Measurements from ENCODE around the gene HIF1A. TPM values are rescaled to one million over a fixed set of nuclear protein-coding genes. Genes with fewer than 3 reads are reported as not detected.

HIF1A gene
- polyA plus RNA-seq, 3 donors: 14.9 to 83.4 (median 50.2) TPM

DNA sequence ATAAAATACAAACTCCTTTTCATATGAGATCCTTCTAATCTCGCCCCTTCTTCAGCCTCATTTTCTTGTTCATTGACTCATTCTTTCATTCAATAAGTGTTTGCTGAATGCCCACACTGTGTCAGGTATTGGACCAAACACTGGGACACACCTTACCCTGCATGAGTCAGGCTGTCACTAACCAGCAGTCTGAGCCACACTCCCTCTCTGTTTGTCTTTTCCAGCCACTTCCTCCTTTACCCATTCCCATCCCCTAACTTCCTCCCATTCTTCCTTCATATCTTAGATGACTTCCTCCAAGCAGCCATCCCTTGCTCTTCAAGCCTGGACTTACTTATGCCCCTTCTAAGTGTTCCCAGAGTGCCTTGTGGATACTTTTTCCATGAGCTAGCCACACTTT is 27.0 kb upstream of the HIF1A start:
- no peak overlapping the region for H3K27ac ChIP-seq (ENCODE audit: low read depth, low read length)
- WGBS, 3 donors: 83 to 94% (median 88%) methylated on average over 1 of the region's 1 CpG

DNA sequence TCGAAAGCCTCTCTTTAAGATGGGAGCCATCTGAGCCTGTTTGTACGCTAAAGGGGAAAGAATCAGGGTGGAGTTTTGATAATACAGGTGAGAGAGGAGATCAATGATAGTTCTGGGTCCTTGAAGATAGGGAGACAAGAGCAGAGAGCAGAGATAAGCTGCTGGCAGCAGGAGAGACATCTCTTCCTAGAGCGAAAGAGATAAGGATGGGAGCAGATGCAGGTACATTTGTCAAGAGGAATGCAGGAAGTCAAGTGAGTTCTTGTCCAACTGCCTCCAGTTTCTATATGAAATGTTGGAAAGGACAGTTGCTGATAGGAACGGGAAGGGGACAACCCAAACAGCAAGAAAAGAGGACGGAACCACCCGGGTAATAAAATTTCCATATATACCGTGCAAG is 24.7 kb upstream of the HIF1A start:
- WGBS, 3 donors: 55 to 75% (median 59%) methylated on average over 7 of the region's 7 CpGs
- H3K27ac ChIP-seq (ENCODE audit: low read depth, low read length): no peak overlapping the region

DNA sequence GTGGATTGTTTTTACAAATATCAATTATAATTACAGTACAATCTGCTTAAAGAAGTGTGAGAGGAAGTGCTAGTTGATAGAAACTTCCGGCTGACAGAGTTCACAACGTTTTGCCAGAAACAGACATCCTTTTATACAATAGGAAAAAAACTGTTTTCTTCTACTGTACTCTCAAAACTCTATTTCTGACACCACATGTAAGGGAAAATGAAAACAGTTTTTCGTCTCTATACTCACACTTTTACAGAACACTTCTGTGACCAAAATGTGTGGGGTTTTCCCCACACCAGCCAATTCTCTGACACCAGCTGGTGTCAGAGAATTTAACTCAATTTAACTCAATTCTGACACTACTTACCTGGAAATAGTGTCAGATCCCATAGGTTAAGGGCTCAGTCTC is 24.2 kb upstream of the HIF1A start:
- H3K27ac ChIP-seq (ENCODE audit: low read depth, low read length): no peak overlapping the region
- 26 to 65% (median 27%) methylated on average over 3 of the region's 3 CpGs for WGBS, 3 donors

DNA sequence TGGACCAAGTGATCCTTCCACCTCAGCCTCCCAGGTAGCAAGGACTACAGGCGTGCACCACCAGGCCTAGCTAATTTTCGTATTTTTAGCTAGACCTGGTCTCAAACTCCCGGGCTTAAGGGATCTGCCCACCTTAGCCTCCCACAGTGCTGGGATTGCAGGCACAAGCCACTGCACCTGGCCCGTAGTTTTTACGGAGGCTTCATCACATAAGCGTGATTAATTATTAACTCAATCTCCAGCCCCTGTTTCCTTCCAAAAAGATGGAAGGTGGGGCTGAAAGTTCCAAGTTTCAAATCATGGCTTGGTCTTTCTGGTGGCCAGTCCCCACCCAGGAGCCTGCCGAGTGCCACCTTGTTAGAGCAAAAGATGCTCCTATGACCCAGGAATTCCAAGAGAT is 22.5 kb upstream of the HIF1A start:
- H3K27ac ChIP-seq (ENCODE audit: low read depth, low read length): no peak overlapping the region
- 81 to 96% (median 95%) methylated on average over 7 of the region's 7 CpGs for WGBS, 3 donors

DNA sequence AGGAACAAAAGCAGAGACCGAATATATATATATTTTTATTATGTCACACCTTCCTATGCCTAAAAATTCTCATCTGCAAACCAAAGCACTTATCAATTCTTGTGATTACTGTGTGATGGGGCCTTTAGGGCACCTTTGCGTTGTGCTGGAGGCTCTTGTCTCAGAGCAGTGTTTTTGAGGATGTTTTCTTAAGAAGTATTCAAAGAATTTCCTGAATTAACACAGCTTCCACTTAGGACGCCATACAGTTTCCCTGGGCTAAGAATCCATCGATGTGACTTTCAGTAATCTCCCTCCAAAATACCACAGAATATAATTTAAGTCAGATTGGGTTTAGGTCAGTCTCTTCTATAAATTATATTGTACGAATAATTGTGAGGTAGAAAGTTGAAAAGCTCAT is 22.0 kb upstream of the HIF1A start:
- 59 to 74% (median 63%) methylated on average over 5 of the region's 5 CpGs for WGBS, 3 donors
- no peak overlapping the region for H3K27ac ChIP-seq (ENCODE audit: low read depth, low read length)

DNA sequence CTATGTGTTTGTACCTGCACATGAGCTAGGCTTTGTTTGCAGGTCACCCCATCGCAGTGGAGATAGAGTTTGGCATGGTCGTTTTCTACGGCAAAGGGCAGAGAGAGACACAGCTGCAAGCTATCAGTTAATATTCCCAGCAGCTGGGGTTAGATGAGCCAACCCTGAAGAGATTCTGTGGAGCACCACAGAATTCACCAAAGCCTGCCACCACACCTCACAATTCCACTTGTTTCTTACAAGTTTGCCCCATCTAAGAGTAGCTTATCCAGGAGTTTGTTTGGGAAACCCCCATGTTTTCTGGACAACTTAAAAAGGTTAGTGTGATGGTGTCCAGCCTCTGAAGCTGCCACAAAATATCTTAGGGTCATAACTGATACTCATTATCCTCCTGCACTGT is 20.0 kb upstream of the HIF1A start:
- no peak overlapping the region for H3K27ac ChIP-seq (ENCODE audit: low read depth, low read length)
- 26 to 95% (median 89%) methylated on average over 3 of the region's 3 CpGs for WGBS, 3 donors

DNA sequence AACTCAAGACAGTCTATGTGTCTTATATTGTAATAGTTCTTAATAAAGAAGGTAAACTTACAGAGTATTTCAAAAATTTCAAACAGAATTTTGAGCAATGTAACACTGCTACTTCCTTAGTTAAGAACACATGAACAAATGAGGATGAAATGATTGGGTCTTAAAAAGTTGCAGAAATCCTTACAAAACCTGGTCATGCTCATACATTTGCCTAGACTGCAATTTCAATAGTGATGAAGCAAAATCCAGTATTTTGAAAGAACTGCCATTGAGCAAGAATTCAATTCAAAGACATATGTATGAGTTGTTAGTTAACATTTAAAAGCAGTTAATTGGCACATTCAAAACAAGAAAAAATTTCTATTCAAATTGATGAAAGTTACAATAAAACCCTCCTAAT is 17.8 kb upstream of the HIF1A start:
- H3K27ac ChIP-seq (ENCODE audit: low read depth, low read length): no peak overlapping the region

DNA sequence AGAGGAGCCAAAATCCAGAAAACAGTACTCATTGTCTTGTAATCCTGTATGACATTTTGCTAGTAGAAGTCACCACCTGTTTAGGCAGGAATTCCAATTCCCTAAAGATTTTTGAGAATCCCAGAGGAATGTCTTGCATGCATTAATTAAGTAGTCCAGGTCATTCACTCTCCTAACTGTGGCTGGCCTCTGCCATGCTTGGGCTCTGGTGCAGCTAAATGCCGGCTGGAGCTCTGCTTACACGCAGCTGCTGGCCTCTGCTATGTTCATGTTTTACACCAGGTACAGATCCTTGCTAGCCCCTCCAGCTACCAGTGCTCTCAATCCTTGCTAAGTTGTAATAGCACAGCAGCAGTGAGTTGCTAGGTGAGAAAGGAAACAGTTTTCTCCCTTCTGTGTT is 16.3 kb upstream of the HIF1A start:
- H3K27ac ChIP-seq (ENCODE audit: low read depth, low read length): no peak overlapping the region
- 70 to 81% (median 79%) methylated on average over 2 of the region's 2 CpGs for WGBS, 3 donors

DNA sequence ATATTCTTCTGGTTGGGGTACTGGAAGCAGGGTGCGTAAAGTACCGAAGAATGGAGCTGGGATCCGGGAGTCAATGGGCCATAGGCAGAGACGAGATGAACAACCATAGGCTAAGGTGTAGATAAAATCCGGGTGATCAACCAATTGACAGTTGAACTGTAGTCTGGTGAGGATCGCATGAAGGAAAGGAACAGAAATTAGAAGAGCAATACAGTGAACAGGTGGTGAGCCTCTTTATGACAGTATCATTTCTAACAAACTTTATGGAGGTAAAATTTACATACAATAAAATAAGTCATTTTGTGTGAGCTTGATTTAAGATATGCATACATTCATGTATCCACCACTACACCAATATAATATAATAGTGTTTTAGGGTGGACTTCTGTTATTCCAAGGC is 13.9 kb upstream of the HIF1A start:
- no peak overlapping the region for H3K27ac ChIP-seq (ENCODE audit: low read depth, low read length)
- WGBS, 3 donors: 92 to 95% (median 94%) methylated on average over 6 of the region's 6 CpGs

DNA sequence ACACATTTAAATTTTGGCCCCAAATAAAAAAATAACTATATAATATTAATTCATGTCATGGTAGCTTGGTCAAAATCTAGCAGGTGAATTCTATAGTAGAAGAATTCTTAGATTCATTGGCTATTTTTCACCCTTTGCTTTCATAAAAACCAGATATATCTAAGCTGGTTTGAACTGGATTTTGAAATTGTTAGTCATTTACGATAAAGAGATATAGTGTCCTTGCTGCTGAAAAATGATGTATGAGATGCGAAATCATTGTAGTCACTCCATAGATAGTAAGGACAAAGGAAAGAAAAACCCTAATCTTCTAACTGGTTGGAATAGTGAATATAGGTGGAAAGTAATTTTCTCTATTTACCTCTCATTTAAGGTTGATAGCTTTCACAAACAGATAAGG is 12.2 kb upstream of the HIF1A start:
- 80 to 99% (median 86%) methylated on average over 2 of the region's 2 CpGs for WGBS, 3 donors
- H3K27ac ChIP-seq (ENCODE audit: low read depth, low read length): no peak overlapping the region

DNA sequence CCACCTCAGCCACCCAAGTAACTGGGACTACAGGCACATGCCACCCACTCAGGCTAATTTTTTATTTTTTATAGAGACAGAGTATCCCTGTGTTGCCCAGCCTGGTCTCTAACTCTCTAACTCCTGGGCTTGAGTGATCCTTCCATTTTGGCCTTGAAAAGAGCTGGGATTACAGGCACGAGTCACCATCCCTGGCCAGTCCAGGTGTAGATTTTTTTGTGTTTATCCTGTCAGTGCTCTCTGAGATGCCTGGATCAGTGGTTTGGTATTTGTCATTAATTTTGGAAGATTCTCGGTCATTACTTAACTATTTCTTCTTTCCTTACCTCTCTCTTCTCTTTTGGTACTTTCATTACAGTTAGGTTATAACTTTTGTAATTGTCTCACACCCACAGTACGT is 5.3 kb upstream of the HIF1A start:
- WGBS, 3 donors: 56 to 58% (median 58%) methylated on average over 3 of the region's 3 CpGs

DNA sequence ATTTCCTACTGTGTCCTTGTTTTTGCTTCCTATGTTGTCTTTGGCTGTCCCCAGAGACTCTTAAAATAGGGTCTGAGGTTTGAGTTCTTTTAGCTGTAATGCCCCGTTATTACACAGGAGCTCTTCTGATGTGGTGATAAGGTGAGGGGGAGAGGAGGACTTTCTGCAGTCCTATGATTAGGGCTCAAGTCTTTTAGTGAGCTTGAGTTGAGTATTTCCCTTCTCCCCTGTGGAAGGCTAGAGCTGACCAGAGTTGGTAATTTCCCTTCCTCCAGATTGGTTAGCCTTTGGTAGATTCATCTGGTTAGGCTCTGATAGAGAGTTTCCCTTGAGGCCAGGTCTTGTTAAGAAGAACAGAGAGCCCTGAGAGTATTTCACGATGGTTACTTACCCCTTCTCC is 4.3 kb upstream of the HIF1A start:
- H3K27ac ChIP-seq (ENCODE audit: low read depth, low read length): no peak overlapping the region
- WGBS, 3 donors: 68 to 78% (median 70%) methylated on average over 2 of the region's 2 CpGs

More for the DNA sequence above, 5.3 kb upstream of the HIF1A start:
- no peak overlapping the region for H3K27ac ChIP-seq (ENCODE audit: low read depth, low read length)

DNA sequence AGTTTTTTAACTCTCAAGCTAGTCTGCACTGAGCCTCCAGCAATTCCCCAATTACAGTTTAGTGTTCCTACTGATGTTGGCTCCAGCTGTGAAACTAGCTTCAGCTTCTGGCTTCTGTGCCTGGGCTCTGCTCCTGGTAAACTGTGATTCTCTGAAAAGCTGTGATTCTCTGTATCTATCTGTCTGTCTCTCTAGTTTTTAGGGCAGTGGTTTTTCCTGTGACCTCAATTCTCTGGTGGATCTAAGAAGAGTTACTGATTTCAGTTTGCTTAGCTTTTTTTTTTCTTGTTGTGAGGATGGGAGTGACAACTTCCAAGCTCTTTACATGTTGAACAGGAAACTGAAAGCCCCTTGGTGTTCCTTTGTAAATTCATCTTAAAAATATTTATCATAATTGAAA is 3.8 kb upstream of the HIF1A start:
- no peak overlapping the region for H3K27ac ChIP-seq (ENCODE audit: low read depth, low read length)

DNA sequence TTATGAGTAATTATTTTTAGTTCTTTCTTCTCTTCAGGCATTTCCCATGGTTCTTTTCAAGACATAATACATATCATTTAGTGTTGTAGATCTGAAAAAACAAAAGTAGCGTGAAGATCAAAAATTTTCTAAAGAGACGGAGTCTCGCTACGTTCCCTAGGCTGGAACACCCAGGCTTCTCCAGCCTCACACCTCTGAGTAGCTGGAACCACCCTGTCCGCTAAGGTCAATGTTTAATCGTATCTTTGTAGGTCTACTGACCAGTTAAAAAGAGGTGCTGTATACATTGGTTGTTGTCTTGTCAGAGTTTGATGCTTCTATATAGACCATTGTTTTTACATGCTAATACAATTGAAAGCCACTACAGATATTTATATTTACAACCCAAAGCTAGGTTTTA is 1.3 kb upstream of the HIF1A start:
- 89 to 97% (median 96%) methylated on average over 6 of the region's 6 CpGs for WGBS, 3 donors
- no peak overlapping the region for H3K27ac ChIP-seq (ENCODE audit: low read depth, low read length)

DNA sequence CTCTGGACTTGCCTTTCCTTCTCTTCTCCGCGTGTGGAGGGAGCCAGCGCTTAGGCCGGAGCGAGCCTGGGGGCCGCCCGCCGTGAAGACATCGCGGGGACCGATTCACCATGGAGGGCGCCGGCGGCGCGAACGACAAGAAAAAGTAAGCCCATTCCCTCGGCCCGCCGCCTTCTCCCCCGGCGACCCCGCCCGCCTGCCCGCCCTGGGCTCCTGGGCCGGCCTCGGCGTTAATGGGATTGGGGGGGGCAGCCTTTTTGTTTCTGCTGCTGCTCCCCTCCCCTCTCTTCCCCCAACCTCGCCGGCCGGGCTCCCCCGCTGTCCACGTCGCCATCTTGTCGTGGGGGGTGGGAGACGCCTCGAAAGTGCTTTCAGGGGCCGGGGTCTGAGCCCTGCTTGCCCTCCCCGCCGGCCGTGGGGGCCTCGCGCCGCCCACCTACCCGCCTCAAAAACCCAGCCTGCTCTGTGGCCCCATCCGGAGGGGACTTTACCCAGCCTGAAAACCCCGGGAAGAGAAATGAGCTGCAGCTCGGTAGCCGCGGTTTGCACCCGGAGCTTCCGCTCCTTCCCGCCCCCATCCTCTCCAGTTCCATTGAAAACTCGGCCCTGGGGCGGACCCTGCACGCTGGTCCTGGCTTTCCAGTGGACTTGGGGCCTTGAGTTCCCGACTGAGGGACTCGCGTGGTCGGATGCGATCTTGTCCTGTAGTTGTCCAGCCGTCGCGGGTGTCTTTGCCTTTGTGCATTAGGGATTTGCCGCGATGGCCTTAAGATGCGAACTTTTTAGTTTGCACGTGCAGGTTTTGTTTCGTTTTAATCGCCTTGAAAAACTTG is 598 bp downstream of the HIF1A start:
- 0 to 1% (median 1%) methylated on average over 61 to 70 of the region's 70 CpGs for WGBS, 3 donors
- peak overlapping the region; percentile 82 for H3K27ac ChIP-seq (ENCODE audit: low read depth, low read length)

DNA sequence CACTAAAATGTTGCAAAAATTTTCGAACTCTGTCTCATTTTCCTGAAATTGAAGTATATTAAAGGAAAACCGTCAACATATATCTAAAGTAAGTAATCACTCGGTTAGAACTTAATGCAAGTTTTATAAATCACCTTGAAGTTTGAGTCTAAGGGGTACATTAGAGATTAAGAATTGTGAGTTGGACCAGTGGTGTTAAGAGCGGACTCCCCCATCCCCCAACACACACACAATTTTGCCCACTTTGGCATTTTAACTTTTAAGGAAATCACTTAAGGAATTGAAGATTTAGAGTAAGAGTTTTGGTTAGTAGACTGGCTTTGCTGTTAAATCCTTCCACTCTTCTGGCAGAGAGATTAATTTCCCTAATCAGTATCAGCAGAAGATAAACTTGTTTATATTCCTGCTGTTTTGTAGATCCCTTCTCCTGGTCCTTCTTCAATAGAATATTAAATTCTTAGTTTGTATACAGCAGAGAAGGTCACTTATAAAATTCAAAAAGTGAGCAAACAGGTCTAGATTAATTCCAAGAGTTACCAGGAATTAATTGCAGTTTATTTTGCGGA is 1.5 kb downstream of the HIF1A start:
- no peak overlapping the region for H3K27ac ChIP-seq (ENCODE audit: low read depth, low read length)
- WGBS, 3 donors: 8 to 21% (median 15%) methylated on average over 5 of the region's 5 CpGs

DNA sequence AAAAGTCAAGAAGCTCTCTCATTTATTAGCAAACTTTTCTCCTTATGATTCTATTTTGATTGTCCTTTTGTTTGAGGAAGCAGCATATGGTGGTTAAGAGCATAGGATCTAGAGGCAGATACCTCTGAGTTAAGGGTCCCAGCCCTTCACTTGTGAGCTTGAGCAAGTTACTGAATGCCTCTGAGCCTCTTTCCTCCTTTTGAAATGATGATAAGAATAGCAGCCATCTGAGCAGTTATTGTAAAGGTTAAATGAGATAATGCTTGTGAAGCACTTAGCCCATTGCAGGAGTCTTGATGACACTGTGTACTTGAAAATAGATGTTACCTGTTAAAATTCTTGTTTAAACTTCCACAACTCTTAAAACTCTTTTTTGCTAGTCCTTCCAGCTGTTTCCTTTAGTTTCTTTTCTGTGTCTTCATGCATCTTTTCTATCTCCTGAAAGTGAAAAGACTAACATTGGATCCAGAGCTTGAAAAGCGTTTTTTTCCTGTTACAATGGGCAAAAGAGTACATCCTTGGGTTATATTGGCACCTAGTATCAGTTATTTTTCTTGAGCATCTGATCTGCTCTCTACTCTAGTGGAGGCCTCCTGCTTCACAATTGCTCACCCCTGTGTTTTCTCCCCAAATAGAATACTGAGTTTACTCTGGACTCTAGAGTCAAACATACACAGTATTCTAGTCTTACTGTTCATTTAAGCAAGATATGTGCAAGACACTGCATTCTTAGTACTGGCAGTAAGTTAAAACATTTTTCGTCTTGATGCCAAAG is 3.1 kb downstream of the HIF1A start:
- WGBS, 3 donors: 30 to 68% (median 64%) methylated on average over 2 of the region's 2 CpGs
- no peak overlapping the region for H3K27ac ChIP-seq (ENCODE audit: low read depth, low read length)

DNA sequence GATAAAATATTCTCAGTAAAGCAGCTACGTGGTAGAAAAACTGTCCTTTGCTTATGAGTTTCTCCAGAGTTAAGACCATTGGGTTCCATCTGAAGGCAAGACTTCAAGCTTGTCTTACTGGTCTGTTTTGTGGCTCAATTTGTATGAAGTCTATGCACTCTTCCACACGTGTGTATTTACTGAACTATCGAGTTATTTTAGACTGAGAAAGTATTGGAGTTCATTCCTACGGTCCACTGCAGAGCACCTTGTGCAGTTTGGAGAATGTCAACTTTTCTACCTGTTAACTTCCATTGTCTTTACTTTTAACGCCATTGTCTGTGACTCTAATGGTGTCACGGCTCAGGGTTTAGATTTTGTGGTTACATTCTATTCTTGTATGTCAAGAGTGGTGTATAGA is 3.7 kb downstream of the HIF1A start:
- H3K27ac ChIP-seq (ENCODE audit: low read depth, low read length): no peak overlapping the region
- 50 to 78% (median 77%) methylated on average over 6 of the region's 6 CpGs for WGBS, 3 donors

DNA sequence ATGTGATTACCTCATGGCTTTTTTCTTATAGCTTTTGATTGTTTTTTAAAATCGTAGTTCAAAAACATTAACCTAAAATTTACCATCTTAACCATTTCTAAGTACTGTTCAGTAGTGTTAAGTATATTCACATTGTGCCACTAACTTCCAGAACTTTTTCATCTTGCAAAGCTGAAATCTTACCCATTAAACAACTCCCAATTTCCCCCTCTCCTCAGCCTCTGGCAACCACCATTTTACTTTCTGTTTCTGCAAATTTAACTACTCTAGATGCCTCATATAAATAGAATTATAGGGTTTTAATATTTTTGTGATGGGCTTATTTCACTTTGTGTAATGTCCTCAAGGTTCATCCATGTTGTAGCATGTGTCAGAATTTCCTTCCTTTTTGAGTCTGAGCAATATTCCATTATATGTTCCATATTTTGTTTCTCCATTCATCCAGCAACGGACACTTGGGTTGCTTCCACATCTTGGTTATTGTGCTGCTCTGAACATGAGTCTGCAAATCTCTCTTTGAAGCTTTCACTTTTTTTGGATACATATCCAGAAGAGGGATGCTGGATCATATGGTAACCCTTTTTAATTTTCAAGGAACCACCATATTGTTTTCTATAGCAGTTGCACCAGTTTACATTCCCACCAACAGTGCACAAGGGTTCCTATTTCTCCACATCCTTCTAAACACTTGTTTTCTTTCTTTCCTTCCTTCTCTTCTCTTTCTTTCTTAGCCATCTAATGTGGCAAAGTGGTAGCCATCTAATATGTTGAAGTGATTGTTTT is 5.0 kb downstream of the HIF1A start:
- 63 to 83% (median 70%) methylated on average over 2 of the region's 2 CpGs for WGBS, 3 donors
- no peak overlapping the region for H3K27ac ChIP-seq (ENCODE audit: low read depth, low read length)

Measured in adipose tissue (tissue), 3 donors.